ENCODE results near the gene MFSD1. TPM values are rescaled to one million over a fixed set of nuclear protein-coding genes. Genes with fewer than 3 reads are reported as not detected.

MFSD1 gene
- total and polyA plus RNA-seq, 9 of the 15 experiments (the other 6 are each of a cell fraction or from before 2014, with no cell fraction given) = 8.7 to 49.5 (median 28.6) TPM

DNA sequence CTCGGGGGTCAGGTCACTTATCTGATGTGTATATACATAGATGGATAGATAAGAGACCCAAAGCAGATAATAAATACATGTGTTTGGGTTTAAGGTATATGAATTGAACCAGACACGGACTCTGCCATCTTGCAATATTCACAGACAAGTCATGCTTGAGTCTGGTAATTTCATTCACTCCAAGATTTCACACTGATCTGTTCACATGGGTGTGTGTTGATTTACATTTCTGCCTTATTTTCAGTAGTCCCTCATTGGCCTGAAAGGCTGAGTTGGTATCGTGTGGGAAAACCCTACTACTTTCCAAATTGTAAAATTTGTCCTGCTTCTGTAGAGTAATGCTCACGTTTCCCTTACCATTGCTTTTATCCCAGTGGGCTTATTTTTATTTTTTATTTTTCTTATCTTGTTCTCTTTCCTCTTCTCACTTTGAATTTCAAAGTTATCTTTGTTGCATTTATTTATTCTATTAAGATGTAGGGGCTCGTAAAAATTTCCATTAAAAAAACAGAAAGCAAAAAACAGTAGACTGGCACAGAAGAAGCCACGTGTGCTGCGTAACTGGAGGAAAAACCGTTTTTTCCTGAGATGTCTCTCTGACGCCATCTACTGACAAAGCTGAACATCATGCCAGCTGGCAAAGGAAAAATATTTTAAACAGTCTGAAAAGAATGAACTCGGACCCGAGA is 10.8 kb upstream of the MFSD1 start (continued):
- peak; percentile 75 for TF ChIP-seq BRD9 (IDR thresholded peaks at IDR 0.05; ENCODE audit: low read depth, partially characterized antibody)
- TF ChIP-seq PHB (CRISPR knock-in tag; IDR thresholded peaks at IDR 0.05) = no peak
- TF ChIP-seq, protein P1, sequence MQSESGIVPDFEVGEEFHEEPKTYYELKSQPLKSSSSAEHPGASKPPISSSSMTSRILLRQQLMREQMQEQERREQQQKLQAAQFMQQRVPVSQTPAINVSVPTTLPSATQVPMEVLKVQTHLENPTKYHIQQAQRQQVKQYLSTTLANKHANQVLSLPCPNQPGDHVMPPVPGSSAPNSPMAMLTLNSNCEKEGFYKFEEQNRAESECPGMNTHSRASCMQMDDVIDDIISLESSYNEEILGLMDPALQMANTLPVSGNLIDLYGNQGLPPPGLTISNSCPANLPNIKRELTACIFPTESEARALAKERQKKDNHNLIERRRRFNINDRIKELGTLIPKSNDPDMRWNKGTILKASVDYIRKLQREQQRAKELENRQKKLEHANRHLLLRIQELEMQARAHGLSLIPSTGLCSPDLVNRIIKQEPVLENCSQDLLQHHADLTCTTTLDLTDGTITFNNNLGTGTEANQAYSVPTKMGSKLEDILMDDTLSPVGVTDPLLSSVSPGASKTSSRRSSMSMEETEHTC (IDR thresholded peaks at IDR 0.05) = no peak
- TF ChIP-seq, protein P2, sequence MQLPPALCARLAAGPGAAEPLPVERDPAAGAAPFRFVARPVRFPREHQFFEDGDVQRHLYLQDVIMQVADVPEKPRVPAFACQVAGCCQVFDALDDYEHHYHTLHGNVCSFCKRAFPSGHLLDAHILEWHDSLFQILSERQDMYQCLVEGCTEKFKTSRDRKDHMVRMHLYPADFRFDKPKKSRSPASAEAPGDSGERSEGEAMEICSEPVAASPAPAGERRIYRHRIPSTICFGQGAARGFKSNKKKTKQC (CRISPR knock-in tag; IDR thresholded peaks at IDR 0.05) = no peak
- TF ChIP-seq, protein P3, sequence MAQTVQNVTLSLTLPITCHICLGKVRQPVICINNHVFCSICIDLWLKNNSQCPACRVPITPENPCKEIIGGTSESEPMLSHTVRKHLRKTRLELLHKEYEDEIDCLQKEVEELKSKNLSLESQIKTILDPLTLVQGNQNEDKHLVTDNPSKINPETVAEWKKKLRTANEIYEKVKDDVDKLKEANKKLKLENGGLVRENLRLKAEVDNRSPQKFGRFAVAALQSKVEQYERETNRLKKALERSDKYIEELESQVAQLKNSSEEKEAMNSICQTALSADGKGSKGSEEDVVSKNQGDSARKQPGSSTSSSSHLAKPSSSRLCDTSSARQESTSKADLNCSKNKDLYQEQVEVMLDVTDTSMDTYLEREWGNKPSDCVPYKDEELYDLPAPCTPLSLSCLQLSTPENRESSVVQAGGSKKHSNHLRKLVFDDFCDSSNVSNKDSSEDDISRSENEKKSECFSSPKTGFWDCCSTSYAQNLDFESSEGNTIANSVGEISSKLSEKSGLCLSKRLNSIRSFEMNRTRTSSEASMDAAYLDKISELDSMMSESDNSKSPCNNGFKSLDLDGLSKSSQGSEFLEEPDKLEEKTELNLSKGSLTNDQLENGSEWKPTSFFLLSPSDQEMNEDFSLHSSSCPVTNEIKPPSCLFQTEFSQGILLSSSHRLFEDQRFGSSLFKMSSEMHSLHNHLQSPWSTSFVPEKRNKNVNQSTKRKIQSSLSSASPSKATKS (CRISPR knock-in tag; IDR thresholded peaks at IDR 0.05) = no peak
- TF ChIP-seq NBN (IDR thresholded peaks at IDR 0.05; ENCODE audit: low read depth) = no peak
- TF ChIP-seq NR1H2 (CRISPR knock-in tag; IDR thresholded peaks at IDR 0.05) = no peak
- TF ChIP-seq ARHGAP35 (IDR thresholded peaks at IDR 0.05; ENCODE audit: partially characterized antibody) = no peak
- TF ChIP-seq, protein P4, sequence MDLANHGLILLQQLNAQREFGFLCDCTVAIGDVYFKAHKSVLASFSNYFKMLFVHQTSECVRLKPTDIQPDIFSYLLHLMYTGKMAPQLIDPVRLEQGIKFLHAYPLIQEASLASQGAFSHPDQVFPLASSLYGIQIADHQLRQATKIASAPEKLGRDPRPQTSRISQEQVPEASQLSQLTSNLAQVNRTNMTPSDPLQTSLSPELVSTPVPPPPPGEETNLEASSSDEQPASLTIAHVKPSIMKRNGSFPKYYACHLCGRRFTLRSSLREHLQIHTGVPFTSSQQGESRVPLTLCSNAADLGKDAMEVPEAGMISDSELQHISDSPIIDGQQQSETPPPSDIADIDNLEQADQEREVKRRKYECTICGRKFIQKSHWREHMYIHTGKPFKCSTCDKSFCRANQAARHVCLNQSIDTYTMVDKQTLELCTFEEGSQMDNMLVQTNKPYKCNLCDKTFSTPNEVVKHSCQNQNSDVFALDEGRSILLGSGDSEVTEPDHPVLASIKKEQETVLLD (IDR thresholded peaks at IDR 0.05) = no peak
- no peak for TF ChIP-seq MIER1 (IDR thresholded peaks at IDR 0.05; ENCODE audit: low read depth)
- TF ChIP-seq, protein P5, sequence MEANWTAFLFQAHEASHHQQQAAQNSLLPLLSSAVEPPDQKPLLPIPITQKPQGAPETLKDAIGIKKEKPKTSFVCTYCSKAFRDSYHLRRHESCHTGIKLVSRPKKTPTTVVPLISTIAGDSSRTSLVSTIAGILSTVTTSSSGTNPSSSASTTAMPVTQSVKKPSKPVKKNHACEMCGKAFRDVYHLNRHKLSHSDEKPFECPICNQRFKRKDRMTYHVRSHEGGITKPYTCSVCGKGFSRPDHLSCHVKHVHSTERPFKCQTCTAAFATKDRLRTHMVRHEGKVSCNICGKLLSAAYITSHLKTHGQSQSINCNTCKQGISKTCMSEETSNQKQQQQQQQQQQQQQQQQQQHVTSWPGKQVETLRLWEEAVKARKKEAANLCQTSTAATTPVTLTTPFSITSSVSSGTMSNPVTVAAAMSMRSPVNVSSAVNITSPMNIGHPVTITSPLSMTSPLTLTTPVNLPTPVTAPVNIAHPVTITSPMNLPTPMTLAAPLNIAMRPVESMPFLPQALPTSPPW (CRISPR knock-in tag; IDR thresholded peaks at IDR 0.05) = no peak
- no peak for TF ChIP-seq EZH2 (IDR thresholded peaks at IDR 0.05; ENCODE audit: borderline replicate concordance, low read depth, low read length)
- TF ChIP-seq LARP7 (IDR thresholded peaks at IDR 0.05) = no peak
- no peak for TF ChIP-seq ZNF384 (IDR thresholded peaks at IDR 0.05; ENCODE audit: low read depth, low read length)
- 0 out of 2 replicates have a peak, but pooled peaks have one; percentile 41 for TF ChIP-seq FOXM1 (IDR thresholded peaks at IDR 0.05; ENCODE audit: low read depth)
- no peak for TF ChIP-seq FOXM1 (CRISPR knock-in tag; IDR thresholded peaks at IDR 0.05; ENCODE audit: low read depth)
- TF ChIP-seq NFXL1 (CRISPR knock-in tag; IDR thresholded peaks at IDR 0.05) = no peak
- TF ChIP-seq, protein P6, sequence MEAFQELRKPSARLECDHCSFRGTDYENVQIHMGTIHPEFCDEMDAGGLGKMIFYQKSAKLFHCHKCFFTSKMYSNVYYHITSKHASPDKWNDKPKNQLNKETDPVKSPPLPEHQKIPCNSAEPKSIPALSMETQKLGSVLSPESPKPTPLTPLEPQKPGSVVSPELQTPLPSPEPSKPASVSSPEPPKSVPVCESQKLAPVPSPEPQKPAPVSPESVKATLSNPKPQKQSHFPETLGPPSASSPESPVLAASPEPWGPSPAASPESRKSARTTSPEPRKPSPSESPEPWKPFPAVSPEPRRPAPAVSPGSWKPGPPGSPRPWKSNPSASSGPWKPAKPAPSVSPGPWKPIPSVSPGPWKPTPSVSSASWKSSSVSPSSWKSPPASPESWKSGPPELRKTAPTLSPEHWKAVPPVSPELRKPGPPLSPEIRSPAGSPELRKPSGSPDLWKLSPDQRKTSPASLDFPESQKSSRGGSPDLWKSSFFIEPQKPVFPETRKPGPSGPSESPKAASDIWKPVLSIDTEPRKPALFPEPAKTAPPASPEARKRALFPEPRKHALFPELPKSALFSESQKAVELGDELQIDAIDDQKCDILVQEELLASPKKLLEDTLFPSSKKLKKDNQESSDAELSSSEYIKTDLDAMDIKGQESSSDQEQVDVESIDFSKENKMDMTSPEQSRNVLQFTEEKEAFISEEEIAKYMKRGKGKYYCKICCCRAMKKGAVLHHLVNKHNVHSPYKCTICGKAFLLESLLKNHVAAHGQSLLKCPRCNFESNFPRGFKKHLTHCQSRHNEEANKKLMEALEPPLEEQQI (IDR thresholded peaks at IDR 0.05) = peak; percentile 71; the same call in 1 of the 2 replicates
- TF ChIP-seq TRIM24 (IDR thresholded peaks at IDR 0.05) = no peak

Data from K562 (cell line).